ENCODE results near the gene CEP19.

The CEP19 gene

GRCh38 chr3:196712514-196713413 lies 714 bp upstream of the CEP19 start (continued):
- TF ChIP-seq ZNF248 (tag by site-specific recombination; IDR thresholded peaks at IDR 0.05) (no peak), REST (tag by site-specific recombination; IDR thresholded peaks at IDR 0.05) (no peak), ZBTB8A (tag by site-specific recombination; IDR thresholded peaks at IDR 0.05) (no peak; the same call in 1 of the 2 replicates), ZNF335 (tag by site-specific recombination; conservative IDR thresholded peaks at IDR 0.05) (peak; percentile 51), ZBTB48 (tag by site-specific recombination; IDR thresholded peaks at IDR 0.05) (0 out of 2 replicates have a peak, but pooled peaks have one; percentile 28), WT1 (tag by site-specific recombination; IDR thresholded peaks at IDR 0.05) (no peak)

GRCh38 chr3:196708467-196708866 lies 3.6 kb downstream of the CEP19 start:
- no peaks in the 10 kb centered on the region for H3K36me3 ChIP-seq (ENCODE audit: control insufficient read depth in 2 of 2, insufficient read depth in 1 of 2, low read length in 2 of 2)
- H3K4me3 ChIP-seq (ENCODE audit: low read depth, low read length) = no peak overlapping the region
- no peaks in the 10 kb centered on the region for H3K9me3 ChIP-seq (ENCODE audit: control insufficient read depth, insufficient read depth, low read depth, low read length)
- ChIA-PET POLR2A (no interaction called here), CTCF (interaction anchor here (0.7 kb wide), 1 partner anchor 100 kb away, joined by 4 read pairs; no protein-coding TSS in a partner anchor)
- no peak overlapping the region for H3K27ac ChIP-seq (ENCODE audit: extremely low read depth, low read depth, low read length)
- no peak for TF ChIP-seq ZNF548 (tag by site-specific recombination; IDR thresholded peaks at IDR 0.05)
- 0 out of 2 replicates have a peak, but pooled peaks have one; percentile 17 for TF ChIP-seq ZNF629 (tag by site-specific recombination; IDR thresholded peaks at IDR 0.05)
- peak; percentile 74 for TF ChIP-seq PRDM6 (tag by site-specific recombination; IDR thresholded peaks at IDR 0.05)
- 0 out of 2 replicates have a peak, but pooled peaks have one; percentile 11 for TF ChIP-seq PRDM1 (tag by site-specific recombination; IDR thresholded peaks at IDR 0.05)
- 0 out of 2 replicates have a peak, but pooled peaks have one; percentile 32 for TF ChIP-seq IKZF3 (tag by site-specific recombination; IDR thresholded peaks at IDR 0.05)
- TF ChIP-seq SP7 (tag by site-specific recombination; IDR thresholded peaks at IDR 0.05) = 0 out of 2 replicates have a peak, but pooled peaks have one; percentile 10
- TF ChIP-seq ZNF660 (tag by site-specific recombination; IDR thresholded peaks at IDR 0.05) = peak; percentile 30
- TF ChIP-seq KLF1 (tag by site-specific recombination; IDR thresholded peaks at IDR 0.05) = no peak
- H3K4me1 ChIP-seq (ENCODE audit: control insufficient read depth, insufficient read depth, low read length) = 0 out of 2 replicates have a peak, but pooled peaks cover 6% of the 10 kb centered on the region

- H3K4me1 ChIP-seq (ENCODE audit: control insufficient read depth, insufficient read depth, low read length) = 0 out of 2 replicates have a peak, but pooled peaks cover 6% of the 10 kb centered on the region
- no peaks in the 10 kb centered on the region for H3K36me3 ChIP-seq (ENCODE audit: control insufficient read depth in 2 of 2, insufficient read depth in 1 of 2, low read length in 2 of 2)
- no peak overlapping the region for H3K4me3 ChIP-seq (ENCODE audit: low read depth, low read length)
- TF ChIP-seq ATF2 (tag by site-specific recombination; IDR thresholded peaks at IDR 0.05; ENCODE audit: low read depth) (no peak), PRDM6 (tag by site-specific recombination; IDR thresholded peaks at IDR 0.05) (peak; percentile 19; the same call in 1 of the 2 replicates)
- no peak overlapping the region for H3K27ac ChIP-seq (ENCODE audit: extremely low read depth, low read depth, low read length)
- ChIA-PET CTCF (interaction anchor here (1.2 kb wide), 1 partner anchor 11 kb away, joined by 4 read pairs; no protein-coding TSS in a partner anchor), POLR2A (no interaction called here)
- H3K9me3 ChIP-seq (ENCODE audit: control insufficient read depth, insufficient read depth, low read depth, low read length) = no peaks in the 10 kb centered on the region
Observed at GRCh38 chr3:196707566-196707965, 4.5 kb downstream of the CEP19 start.

Measured in HEK293 (cell line).